Panc1 (cell line): Measurements from ENCODE around the gene TMEM63B. TPM values are rescaled to one million over a fixed set of nuclear protein-coding genes. Genes with fewer than 3 reads are reported as not detected.
A peak's percentile ranks its signal among the peaks of the same experiment; 100 is the strongest.

ENCODE experiments used
- ATAC-seq: fragments of 200-7000 bp; cut with Tn5 transposase; 2 replicates; pipeline ENCODE4 v1.9.1; 2020; ENCODE audit warnings: mild to moderate bottlenecking, moderate library complexity
- Bru-seq: library from RNA; stranded (reverse); fragments of 400-500 nt; gene quantifications from one replicate; lab custom pipeline; 2021; lab: Mats Ljungman, UMichigan
- BruChase-seq, 2 experiments: library from RNA; stranded (reverse); fragments of 400-500 nt; gene quantifications; one replicate each; lab custom pipeline; 2021; lab: Mats Ljungman, UMichigan
- BruUV-seq: library from RNA; stranded (reverse); fragments of 400-500 nt; replicated peaks from 2 replicates; lab custom pipeline; 2021; lab: Mats Ljungman, UMichigan
- CTCF ChIA-PET: fragments of 300-600 bp; sonication (Branson Sonifier 250); formaldehyde crosslinking; loops from one replicate; lab custom pipeline; 2022; ENCODE audit warnings: antibody characterized with exemption; lab: Charles Lee
- POLR2A ChIA-PET: fragments of 300-600 bp; sonication (Branson Sonifier 250); formaldehyde crosslinking; loops from one replicate; lab custom pipeline; 2022; ENCODE audit warnings: antibody characterized with exemption; lab: Charles Lee
- DNase-seq: peaks from one replicate; pipeline ENCODE4 v3.0.0-alpha.2; 2010; ENCODE audit warnings: low read depth, low spot score
- H3K27ac ChIP-seq: 2 replicates; pipeline ENCODE4 v1.5.1; 2011; ENCODE audit warnings: mild to moderate bottlenecking, low read length, inconsistent platforms
- H3K27me3 ChIP-seq: fragments of 200-500 bp; sonication (Bioruptor generic); 2 replicates; pipeline ENCODE4 v1.6.0; 2014; ENCODE audit warnings: low read length, inconsistent platforms; ENCODE audit not compliant: control insufficient read depth, insufficient read depth
- H3K36me3 ChIP-seq: fragments of 200-500 bp; sonication (Bioruptor generic); 2 replicates; pipeline ENCODE4 v1.5.1; 2014; ENCODE audit warnings: inconsistent platforms, mild to moderate bottlenecking, low read length, moderate library complexity; ENCODE audit not compliant: control insufficient read depth, insufficient read depth
- H3K4me1 ChIP-seq: 2 replicates; pipeline ENCODE4 v1.5.1; 2011; ENCODE audit warnings: inconsistent platforms, mild to moderate bottlenecking, low read length, moderate library complexity; ENCODE audit not compliant: control insufficient read depth, insufficient read depth
- H3K4me3 ChIP-seq, 2 experiments: 2 replicates each; pipeline ENCODE4 v1.5.1; 2011 to 2012; ENCODE audit warnings: low read depth in 2 of 2, low read length in 2 of 2, mild to moderate bottlenecking in 2 of 2, inconsistent platforms in 1 of 2, moderate library complexity in 1 of 2
- H3K9me3 ChIP-seq: fragments of 200-500 bp; sonication (Bioruptor generic); 2 replicates; pipeline ENCODE4 v1.5.1; 2014; ENCODE audit warnings: low read depth, mild to moderate bottlenecking, inconsistent platforms, low read length, moderate library complexity; ENCODE audit not compliant: control insufficient read depth, insufficient read depth
- CTCF ChIP-seq: fragments of 450-650 bp; IDR thresholded peaks from 2 replicates; pipeline ENCODE4 v1.5.1; 2017; ENCODE audit warnings: mild to moderate bottlenecking
- POLR2AphosphoS5 ChIP-seq: IDR thresholded peaks from 2 replicates; pipeline ENCODE4 v1.6.1; 2012; ENCODE audit warnings: mild to moderate bottlenecking, low read depth, low read length, moderate library complexity
- SIN3A ChIP-seq: IDR thresholded peaks from 2 replicates; pipeline ENCODE4 v1.6.1; 2012; ENCODE audit warnings: low read depth, mild to moderate bottlenecking, low read length, moderate library complexity, borderline replicate concordance; ENCODE audit not compliant: insufficient read depth
- TCF7L2 ChIP-seq: IDR thresholded peaks from 2 replicates; pipeline ENCODE4 v1.6.1; 2011; ENCODE audit warnings: mild to moderate bottlenecking, low read depth, low read length, inconsistent platforms
- in situ Hi-C: cut with HindIII; loops from 2 replicates; pipeline ENCODE4 v1.10.0; 2016; ENCODE audit warnings: low sequenced_read_pairs, low pct_unique_long_range_greater_than_20kb
- intact Hi-C: fragments of 100-400 bp; cut with micrococcal nuclease; formaldehyde crosslinking; loops from one replicate; pipeline ENCODE4 v1.10.0; 2022; ENCODE audit not compliant: unreplicated experiment
- long read RNA-seq: library from polyadenylated mRNA; unstranded; transcript quantifications from one replicate; pipeline ENCODE4 v2.0.0, GENCODE V29; 2021; ENCODE audit not compliant: unreplicated experiment
- polyA plus RNA-seq: library from polyadenylated mRNA; unstranded; fragments of >200 nt; gene quantifications from one replicate; pipeline ENCODE4 v1.2.1, GENCODE V29; 2012; ENCODE audit warnings: missing spikeins; ENCODE audit not compliant: insufficient read length
- total RNA-seq: library from RNA; stranded (reverse); gene quantifications from one replicate; pipeline ENCODE4 v1.2.1, GENCODE V29; 2021; ENCODE audit not compliant: unreplicated experiment
- TF ChIP-seq, protein P1 (sequence below), 2 experiments: IDR thresholded peaks; 2 replicates each; pipeline ENCODE4 v1.6.1; 2011 to 2012; ENCODE audit warnings: low read depth in 2 of 2, control low read depth in 1 of 2, low read length in 1 of 2, mild to moderate bottlenecking in 1 of 2, moderate library complexity in 1 of 2; ENCODE audit not compliant: insufficient read depth in 1 of 2

TMEM63B gene
- total RNA-seq (54.1 TPM), Bru-seq, nascent RNA (percentile 68 among the genes with signal in this experiment), BruChase-seq, experiment 1, labeled RNA remaining after a 2-hour chase (percentile 77 among the genes with signal in this experiment), BruChase-seq, experiment 2, labeled RNA remaining after a 6-hour chase (percentile 79 among the genes with signal in this experiment)
- 81.4 TPM for polyA plus RNA-seq
- long read RNA-seq, partial matches to known transcripts: 15 of 36 reads
- long read RNA-seq, other reads (novel, unspliced or antisense): 21 of 36 reads

DNA sequence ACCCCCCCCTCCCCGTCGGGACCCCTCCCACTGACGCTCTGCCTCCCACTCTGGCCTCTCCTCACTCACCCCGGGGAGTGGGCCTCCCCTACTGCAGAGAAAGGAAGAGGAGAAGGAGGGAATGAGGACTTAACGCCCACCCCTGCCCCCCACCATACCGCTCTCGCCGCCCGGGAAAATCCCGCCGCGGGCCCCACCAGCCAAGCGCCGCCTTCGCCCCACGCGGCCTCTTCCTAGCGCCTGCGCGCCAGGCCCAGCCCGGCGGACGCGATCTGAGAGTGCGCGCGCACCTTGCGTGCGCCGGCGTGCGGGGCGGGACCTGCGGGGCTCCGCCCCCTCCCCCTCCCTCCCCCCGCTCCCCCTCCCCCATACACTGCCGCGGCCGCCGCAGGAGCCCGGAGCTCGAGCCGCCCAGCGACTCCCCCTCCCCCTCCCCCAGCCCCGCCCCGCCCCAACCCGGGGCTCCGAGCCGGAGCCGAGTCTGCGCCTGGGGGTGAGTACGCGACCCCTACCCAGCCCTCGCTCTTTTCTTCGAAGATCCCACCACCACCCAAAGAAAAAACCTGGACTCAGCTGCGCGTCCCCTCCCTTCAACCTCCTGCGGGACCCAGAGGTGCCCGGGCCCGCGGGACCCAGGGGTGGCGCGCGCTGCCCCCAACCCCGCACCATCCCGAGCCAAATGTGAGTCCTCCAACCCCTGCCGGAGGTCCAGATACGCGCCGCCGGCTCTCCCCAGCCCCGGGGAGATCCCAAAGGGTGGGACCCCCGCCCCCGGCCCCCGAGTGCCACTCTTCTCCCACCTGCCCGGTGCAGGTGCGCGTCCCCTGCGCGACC, at the start of gene TMEM63B, which contains the start of gene MRPL14:
Gene TMEM63B (plus strand): TSS at position 369 of the 834 bp plus-strand sequence. CDS start 7,031 bp downstream, outside the sequence.
Gene MRPL14 (minus strand): TSS at position 267 of the 834 bp plus-strand sequence. CDS start 10,841 bp downstream, outside the sequence.
- POLR2A ChIA-PET: interaction anchor here (0.7 kb wide), 3 partner anchors 128 to 360 kb away, joined by 3 to 5 read pairs (median 4); no protein-coding TSS in a partner anchor
- in situ Hi-C loops: no loop called here
- no peaks in the 10 kb centered on the region for H3K27me3 ChIP-seq
- peak within 1 kb of the TSS; percentile 81 to 96 for H3K4me3 ChIP-seq
- BruUV-seq: no TSS peak
- H3K9me3 ChIP-seq: no peaks in the 10 kb centered on the region
- DNase-seq (no peak), ATAC-seq (peak; percentile 92)
- CTCF ChIA-PET: interaction anchor here (0.6 kb wide), 1 partner anchor 82 kb away, joined by 5 read pairs; no protein-coding TSS in a partner anchor
- intact Hi-C loops: no loop called here
- peak; percentile 65; the same call in 1 of the 2 replicates for TF ChIP-seq SIN3A
- no peak for TF ChIP-seq CTCF
- TF ChIP-seq, protein P1, sequence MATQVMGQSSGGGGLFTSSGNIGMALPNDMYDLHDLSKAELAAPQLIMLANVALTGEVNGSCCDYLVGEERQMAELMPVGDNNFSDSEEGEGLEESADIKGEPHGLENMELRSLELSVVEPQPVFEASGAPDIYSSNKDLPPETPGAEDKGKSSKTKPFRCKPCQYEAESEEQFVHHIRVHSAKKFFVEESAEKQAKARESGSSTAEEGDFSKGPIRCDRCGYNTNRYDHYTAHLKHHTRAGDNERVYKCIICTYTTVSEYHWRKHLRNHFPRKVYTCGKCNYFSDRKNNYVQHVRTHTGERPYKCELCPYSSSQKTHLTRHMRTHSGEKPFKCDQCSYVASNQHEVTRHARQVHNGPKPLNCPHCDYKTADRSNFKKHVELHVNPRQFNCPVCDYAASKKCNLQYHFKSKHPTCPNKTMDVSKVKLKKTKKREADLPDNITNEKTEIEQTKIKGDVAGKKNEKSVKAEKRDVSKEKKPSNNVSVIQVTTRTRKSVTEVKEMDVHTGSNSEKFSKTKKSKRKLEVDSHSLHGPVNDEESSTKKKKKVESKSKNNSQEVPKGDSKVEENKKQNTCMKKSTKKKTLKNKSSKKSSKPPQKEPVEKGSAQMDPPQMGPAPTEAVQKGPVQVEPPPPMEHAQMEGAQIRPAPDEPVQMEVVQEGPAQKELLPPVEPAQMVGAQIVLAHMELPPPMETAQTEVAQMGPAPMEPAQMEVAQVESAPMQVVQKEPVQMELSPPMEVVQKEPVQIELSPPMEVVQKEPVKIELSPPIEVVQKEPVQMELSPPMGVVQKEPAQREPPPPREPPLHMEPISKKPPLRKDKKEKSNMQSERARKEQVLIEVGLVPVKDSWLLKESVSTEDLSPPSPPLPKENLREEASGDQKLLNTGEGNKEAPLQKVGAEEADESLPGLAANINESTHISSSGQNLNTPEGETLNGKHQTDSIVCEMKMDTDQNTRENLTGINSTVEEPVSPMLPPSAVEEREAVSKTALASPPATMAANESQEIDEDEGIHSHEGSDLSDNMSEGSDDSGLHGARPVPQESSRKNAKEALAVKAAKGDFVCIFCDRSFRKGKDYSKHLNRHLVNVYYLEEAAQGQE (IDR thresholded peaks at IDR 0.05; ENCODE audit: insufficient read depth in 1 of 2, low read depth in 2 of 2, low read length in 1 of 2): no peak
- TF ChIP-seq POLR2AphosphoS5: peak; percentile 83
- TF ChIP-seq TCF7L2: no peak
- H3K4me1 ChIP-seq: peaks cover 36% of the 10 kb centered on the region
- peak within 1 kb of the TSS; percentile 88 for H3K27ac ChIP-seq
- H3K36me3 ChIP-seq: peaks cover 4% of the 10 kb centered on the region; the same call in 1 of the 2 replicates

GRCh38 chr6:44078219-44078826, 49.0 kb upstream of the TMEM63B start:
- H3K4me3 ChIP-seq: no peak overlapping the region
- H3K4me1 ChIP-seq: peaks cover 17% of the 10 kb centered on the region
- no peaks in the 10 kb centered on the region for H3K36me3 ChIP-seq
- POLR2A ChIA-PET: no interaction called here
- CTCF ChIA-PET: interaction anchor here (0.5 to 1.9 kb wide), 11 partner anchors 42 to 412 kb away, joined by 3 to 13 read pairs (median 4); partner anchors contain the start of gene VEGFA
- peak overlapping the region; percentile 12; the same call in 1 of the 2 replicates for H3K27ac ChIP-seq
- in situ Hi-C loops: no loop called here
- ATAC-seq (no peak), DNase-seq (no peak)
- intact Hi-C loops: loop anchor here (2.0 to 10.0 kb wide), 3 partner anchors 124 to 471 kb away; no protein-coding TSS in a partner anchor
- no peaks in the 10 kb centered on the region for H3K9me3 ChIP-seq
- TF ChIP-seq CTCF (no peak), POLR2AphosphoS5 (no peak), TCF7L2 (no peak)
- no peaks in the 10 kb centered on the region for H3K27me3 ChIP-seq
- BruUV-seq: no TSS peak
